22Rv1 (cell line): ENCODE data around the gene TMEM222.

Source experiments
- ZFX ChIP-seq: fragments of 450-650 bp; IDR thresholded peaks from 2 replicates; pipeline ENCODE4 v1.6.1; 2017; ENCODE audit warnings: antibody characterized with exemption, borderline replicate concordance
- TF ChIP-seq, protein P1 (sequence below): fragments of 450-650 bp; IDR thresholded peaks from 2 replicates; pipeline ENCODE4 v1.5.1; 2017; ENCODE audit warnings: mild to moderate bottlenecking

DNA sequence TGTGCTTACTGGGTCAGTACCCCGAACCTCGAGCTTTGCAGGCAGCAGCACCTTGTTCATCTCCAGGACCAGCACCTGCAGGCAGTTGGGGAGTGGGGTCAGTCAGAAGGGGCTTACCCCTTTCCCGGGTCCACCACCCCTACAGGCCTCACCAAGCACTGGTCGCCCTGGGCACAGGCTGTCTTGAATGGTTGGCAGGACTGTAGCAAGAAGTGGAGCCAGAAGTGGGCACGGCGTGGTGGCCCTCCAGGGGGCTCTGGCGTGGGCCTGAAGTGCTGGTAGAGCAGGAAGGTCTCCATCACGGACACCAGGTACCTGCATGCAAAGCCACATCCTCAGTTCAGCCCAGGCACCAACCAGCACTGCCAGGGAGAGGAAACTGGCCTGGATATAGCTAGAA is 39.6 kb downstream of the TMEM222 start:
- TF ChIP-seq, protein P1, sequence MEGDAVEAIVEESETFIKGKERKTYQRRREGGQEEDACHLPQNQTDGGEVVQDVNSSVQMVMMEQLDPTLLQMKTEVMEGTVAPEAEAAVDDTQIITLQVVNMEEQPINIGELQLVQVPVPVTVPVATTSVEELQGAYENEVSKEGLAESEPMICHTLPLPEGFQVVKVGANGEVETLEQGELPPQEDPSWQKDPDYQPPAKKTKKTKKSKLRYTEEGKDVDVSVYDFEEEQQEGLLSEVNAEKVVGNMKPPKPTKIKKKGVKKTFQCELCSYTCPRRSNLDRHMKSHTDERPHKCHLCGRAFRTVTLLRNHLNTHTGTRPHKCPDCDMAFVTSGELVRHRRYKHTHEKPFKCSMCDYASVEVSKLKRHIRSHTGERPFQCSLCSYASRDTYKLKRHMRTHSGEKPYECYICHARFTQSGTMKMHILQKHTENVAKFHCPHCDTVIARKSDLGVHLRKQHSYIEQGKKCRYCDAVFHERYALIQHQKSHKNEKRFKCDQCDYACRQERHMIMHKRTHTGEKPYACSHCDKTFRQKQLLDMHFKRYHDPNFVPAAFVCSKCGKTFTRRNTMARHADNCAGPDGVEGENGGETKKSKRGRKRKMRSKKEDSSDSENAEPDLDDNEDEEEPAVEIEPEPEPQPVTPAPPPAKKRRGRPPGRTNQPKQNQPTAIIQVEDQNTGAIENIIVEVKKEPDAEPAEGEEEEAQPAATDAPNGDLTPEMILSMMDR: no peak
- TF ChIP-seq ZFX: no peak
